Measurements from ENCODE around the gene MYADM.
A peak's percentile ranks its signal among the peaks of the same experiment; 100 is the strongest.
"Not testable (repeated sequence)": the region's sequence is repeated elsewhere in the genome, so short reads cannot be mapped to it uniquely, and the experiment has no call there.

The MYADM gene

DNA sequence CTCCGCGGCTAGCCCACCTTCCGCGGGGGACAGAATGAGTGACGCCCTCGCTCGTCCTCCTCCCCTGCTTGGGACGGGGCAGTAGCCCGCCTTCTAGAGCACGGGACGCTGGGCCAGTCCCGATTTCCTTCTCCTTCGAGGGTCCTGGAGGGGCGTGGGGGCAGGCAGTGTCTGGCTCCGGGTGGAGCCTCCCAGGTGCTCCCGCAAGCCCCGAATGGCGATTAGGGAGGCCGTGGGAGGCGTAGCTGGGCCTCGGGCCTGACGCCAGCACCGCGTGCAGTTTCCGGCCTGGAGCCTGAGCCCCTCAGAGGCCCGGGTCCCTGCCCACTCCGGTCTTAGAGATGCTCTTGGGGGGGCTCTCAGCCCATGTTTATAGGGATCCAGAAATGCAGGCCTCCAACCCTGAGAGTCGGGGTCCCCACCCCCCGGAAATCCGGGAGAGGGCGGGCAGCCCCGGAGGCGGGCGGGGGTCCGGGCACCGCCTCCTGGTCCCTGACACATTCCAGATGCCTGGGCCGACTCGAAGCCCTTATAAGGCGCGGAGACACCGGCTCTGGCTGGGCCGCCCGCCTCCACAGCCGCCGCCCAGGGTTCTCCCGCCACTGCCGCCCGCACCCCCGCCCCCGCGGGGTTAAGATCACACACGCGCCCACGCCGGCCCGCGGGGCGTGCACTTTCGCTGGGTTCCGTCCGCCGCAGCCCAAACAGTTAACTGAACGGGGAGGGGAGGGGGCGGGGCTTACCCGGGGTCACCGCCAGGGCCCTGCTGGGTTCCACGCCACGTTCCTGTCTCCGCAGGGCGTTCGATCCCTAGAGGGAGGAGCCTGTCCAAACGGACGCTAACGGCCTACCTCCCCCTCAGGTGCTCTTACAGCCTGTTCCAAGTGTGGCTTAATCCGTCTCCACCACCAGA, 1.5 kb downstream of the MYADM start:
- DNase-seq: peak; percentile 73

DNA sequence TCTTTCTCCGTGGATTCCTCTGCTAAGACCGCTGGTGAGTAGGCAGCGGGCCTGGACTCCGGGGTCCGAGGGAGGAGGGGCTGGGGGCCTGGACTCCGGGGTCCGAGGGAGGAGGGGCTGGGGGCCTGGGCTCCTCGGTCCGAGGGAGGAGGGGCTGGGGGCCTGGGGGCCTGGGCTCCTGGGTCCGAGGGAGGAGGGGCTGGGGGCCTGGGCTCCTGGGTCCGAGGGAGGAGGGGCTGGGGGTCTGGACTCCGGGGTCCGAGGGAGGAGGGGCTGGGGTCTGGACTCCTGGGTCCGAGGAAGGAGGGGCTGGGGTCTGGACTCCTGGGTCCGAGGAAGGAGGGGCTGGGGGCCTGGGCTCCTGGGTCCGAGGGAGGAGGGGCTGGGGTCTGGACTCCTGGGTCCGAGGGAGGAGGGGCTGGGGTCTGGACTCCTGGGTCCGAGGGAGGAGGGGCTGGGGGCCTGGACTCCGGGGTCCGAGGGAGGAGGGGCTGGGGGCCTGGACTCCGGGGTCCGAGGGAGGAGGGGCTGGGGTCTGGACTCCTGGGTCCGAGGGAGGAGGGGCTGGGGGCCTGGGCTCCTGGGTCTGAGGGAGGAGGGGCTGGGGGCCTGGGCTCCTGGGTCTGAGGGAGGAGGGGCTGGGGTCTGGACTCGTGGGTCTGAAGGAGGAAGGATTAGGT, 2.3 kb downstream of the MYADM start:
- not testable (repeated sequence) for DNase-seq

DNA sequence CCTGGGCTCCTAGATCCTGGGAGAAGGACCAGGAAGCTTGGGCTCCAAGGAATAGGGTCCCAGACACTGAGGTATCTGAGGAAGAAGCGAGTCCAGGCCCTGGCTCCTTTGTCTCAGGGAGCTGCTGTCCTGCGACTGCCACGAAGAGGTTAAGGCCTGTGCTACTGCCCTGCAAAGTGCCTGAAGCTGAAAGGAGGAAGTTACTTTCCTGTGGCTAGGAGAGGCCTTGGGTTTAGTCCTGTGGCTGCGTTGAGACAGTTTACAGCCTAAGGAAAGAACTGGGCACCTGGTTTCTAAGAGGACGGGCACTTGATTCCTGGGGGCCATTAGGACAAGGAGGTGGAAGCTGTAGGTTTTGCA, 2.8 kb downstream of the MYADM start:
- no peak for DNase-seq

DNA sequence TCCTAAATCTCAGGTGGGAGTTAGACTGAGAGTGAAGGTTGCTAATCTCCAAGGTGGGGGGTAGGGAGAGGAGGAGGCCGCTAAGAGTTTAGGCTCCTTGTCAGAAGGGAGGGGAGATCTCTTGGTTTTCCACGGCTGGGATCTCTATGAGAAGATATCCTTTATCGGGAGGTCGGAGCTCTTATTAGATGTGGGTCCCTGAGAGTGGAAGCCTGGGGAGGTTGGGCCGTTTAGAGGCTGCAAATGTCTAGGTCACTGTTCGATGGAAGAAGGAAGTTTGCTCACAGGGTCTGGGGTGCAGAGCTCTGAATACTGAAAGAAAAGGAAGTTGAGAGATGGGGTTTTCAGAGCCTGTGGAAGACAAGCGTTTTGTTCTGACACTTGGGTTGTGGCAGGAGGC, 3.8 kb downstream of the MYADM start:
- DNase-seq: no peak

DNA sequence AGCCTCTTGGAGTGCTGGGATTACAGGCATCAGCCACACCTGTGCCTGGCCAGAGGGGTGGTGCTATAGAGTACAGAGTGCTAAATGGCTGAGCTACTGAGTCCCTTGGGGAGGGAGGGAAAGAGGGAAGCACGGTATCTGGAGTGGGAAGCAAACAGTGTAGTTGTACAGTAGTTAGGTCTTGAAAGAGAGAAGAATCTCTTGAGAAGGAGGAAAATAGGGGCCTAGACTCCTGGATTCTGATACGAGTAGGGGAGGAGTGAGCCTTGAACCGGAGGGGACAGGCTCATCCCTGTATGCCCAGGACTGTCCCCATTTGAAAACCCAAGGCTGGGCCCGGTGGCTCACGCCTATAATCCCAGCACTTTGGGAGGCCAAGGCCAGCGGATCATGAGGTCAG, 5.1 kb downstream of the MYADM start:
- no peak for DNase-seq

DNA sequence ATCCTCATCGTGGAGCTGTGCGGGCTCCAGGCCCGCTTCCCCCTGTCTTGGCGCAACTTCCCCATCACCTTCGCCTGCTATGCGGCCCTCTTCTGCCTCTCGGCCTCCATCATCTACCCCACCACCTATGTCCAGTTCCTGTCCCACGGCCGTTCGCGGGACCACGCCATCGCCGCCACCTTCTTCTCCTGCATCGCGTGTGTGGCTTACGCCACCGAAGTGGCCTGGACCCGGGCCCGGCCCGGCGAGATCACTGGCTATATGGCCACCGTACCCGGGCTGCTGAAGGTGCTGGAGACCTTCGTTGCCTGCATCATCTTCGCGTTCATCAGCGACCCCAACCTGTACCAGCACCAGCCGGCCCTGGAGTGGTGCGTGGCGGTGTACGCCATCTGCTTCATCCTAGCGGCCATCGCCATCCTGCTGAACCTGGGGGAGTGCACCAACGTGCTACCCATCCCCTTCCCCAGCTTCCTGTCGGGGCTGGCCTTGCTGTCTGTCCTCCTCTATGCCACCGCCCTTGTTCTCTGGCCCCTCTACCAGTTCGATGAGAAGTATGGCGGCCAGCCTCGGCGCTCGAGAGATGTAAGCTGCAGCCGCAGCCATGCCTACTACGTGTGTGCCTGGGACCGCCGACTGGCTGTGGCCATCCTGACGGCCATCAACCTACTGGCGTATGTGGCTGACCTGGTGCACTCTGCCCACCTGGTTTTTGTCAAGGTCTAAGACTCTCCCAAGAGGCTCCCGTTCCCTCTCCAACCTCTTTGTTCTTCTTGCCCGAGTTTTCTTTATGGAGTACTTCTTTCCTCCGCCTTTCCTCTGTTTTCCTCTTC, 6.3 kb downstream of the MYADM start:
- no peak for DNase-seq

DNA sequence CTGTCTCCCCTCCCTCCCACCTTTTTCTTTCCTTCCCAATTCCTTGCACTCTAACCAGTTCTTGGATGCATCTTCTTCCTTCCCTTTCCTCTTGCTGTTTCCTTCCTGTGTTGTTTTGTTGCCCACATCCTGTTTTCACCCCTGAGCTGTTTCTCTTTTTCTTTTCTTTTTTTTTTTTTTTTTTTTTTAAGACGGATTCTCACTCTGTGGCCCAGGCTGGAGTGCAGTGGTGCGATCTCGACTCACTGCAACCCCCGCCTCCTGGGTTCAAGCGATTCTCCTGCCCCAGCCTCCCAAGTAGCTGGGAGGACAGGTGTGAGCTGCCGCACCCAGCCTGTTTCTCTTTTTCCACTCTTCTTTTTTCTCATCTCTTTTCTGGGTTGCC, 6.9 kb downstream of the MYADM start:
- DNase-seq: no peak

DNA sequence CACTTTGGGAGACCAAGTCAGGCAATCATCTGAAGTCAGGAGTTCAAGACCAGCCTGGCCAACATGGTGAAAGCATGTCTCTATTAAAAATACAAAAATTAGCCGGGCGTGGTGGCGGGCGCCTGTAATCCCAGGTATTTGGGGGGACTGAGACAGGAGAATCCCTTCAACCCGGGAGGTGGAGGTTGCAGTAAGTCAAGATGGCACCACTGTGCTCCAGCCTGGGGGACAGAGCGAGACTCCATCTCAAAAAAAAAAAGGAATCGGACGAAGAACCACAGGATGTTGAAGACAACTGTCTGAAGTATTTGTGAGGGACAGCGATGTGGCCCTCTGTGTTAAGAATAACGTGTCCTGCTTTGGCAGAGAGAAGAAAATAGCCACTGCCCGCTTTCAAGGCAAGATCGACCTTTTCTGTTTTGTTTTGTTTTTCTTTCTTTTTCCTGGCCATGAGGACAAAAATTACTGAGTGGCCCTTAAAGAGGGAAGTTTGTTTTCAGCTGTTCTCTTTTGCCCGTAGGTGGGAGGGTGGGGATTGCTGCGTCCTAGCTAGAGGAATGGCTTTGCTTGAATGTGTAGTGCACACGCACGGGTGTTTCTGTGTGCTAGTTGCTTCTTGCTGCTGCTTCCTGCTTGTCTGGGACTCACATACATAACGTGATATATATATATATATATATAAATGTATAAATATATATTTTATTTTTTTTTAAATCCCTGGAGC, 8.1 kb downstream of the MYADM start:
- no peak for DNase-seq

DNA sequence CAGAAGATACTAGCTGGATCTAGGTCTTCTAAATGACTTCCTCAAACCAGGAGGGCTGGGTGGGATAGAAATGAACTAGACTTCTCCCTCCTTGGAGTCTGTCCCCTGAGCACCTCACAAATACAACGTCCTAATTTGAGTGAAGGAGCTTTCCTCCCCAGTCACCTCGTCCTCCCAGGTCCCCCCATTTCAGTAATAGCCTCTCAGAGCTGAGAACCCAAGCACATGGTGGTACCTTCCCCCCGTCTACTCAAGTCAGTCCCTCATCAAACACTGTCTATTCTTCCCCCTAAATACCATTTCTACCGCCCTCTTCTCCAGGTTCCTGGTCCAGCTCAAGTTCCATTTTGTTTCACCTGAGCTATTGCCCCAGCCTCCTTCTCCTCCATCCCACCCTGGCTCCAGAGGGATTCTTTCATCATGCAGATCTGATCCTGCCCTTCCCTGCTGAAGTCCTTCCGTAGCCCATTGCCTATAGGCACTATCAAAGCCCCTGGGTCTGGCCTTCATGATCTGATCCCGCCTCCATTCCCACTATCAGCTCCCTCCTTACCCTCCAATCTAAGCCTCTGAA, 9.1 kb downstream of the MYADM start:
- DNase-seq: no peak

DNA sequence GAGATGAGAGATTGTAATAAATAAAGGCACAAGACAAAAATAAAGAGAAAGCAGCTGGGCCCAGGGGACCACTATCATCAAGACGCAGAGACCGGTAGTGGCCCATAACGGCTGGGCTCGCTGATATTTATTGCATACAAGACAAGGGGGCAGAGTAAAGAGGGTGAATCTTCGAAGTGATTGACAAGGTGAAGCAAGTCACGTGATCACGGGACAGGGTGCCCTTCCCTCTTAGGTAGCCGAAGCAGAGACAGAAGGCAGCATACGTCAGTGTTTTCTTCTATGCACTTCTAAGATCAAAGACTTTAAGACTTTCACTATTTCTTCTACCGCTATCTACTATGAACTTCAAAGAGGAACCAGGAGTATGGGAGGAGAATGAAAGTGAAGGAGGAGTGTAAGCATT, 9.7 kb downstream of the MYADM start:
- DNase-seq: no peak

DNA sequence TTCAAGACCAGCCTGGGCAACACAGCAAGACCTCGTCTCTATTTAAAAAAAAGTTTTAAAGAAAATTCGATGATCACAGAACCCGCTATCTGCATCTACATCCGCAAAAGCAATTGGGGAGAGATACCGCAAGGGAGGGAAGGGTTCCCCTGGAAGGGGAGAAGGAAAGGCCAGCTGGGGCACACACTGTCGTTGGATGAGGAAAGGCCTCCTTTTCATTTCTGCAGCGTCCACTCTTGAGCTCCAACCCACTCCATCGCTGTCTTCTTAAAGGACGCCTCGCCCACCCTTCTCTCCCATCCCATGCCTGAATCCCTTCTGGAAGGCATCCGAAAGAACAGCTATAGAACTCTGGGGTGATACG, 11.1 kb downstream of the MYADM start:
- no peak for DNase-seq

DNA sequence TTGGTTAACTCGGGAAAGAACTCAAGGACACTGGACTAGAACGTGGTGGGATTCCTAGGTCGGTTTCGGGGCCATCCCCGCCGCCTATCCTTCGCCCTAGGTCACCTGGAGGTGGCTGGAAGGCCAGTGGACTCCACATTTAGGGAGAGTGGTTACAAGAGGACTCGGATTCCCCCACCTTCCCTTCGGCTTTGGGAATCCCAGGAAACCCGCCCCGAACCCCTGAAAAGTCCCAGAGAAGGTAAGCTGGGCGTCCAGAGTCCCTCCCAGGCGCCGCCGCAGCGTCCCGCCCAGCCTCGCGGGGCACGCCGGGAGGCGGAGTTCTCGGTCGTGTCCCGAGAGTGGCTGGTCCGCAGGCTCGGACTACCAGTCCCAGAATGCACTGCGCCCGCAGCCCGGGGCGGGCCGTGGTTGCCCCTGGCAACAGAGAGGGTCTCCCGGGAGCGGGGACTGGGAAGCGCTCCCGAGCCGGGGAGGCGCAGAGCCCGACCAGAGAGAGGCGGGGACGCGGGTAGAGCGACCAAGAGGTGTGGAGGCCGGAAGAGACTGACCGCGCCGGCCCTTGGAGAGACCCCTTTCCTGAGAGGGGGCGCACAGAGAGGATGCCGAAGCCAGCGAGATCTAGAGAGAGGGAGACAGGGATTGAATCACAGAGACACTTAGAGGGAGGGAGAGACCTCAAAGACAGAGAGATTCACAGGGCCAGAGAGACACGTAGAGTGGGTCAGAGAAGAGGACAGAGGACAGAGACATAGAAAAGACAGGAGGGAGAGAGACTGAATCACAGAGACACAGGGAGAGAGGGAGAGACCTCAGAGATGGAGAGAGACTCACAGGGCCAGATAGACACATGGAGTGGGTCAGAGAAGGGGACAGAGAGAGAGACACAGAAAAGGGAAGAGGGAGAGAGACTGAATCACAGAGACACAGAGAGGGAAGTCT, 11.7 kb downstream of the MYADM start:
- peak; percentile 62 for DNase-seq

DNA sequence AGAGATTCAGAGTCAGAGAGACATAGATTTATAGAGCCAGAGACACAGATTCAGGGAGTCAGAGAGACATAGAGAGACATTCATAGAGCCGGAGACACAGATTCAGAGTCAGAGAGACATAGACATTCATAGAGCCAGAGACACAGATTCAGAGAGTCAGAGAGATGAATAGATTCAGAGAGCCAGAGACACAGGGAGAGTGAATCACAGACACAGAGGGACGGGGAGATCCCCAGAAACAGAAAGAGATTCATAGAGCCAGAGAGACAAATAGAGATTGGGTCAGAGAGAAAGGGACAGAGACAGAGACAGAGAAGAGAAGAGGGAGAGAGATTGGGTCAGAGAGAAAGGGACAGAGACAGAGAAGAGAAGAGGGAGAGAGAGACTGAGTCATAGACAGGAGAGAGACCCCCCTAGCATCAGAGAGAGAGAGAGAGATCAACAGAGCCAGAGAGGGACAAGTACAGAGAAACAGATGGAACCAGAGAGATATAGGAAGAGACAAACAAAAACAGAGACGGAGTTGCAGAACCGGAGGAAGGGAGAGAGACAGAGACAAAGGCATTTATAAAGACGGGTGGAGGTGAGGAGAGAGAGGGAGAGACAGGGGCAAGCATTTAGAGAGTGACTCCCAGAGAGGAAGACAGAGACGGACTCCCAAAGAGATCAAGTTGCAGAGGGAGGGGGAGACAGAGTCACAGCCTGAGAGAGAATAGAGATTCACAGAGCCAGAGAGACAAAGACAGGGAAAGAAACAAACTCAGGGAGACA, 13.2 kb downstream of the MYADM start:
- DNase-seq: no peak

DNA sequence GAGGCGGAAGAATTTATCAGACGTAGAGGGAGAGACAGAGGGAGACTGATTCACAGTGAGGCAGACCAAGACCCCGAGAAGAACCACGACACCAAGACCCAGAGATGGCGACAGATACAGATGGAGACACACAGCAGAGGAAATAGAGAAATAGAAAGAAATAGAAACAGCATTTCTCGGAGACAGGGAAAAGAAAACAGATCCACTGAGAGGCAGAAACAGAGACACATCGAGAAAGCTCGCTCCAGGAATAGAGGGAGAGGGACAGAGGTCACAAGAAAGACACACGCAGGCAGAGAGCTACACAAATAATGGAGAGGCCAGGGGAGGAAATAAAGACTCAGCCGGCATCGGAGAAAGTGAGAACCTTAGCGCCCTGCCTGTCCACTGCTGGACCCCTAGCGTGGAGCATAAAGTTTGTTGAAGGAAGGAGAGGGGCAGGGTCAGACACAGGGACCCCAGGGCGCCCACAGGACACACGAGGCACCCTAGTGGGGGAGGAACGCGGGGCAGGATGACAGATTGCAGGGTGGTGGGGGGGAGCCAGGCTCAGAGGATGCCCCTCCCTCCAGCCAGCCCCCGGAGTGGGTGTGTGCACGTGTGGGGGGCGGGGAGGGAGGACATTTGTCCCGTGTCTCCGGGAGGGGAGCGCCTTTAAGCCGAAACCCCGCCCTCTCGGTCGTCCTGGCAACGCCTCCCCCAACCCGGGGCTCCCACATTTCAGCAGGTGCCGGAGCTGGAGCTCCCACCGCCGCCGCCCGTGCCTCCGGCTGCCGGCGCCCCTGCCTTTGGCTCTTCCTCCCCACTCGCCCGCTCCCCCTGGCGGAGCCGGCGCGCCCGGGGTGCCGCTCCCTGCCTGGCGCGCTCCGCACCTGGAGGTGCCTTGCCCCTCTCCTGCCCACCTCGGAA, 14.1 kb downstream of the MYADM start, which contains the start of gene PRKCG:
Gene PRKCG (plus strand): TSS at position 716 of the 909 bp plus-strand sequence. CDS start 298 bp downstream, outside the sequence.
- DNase-seq: no peak

DNA sequence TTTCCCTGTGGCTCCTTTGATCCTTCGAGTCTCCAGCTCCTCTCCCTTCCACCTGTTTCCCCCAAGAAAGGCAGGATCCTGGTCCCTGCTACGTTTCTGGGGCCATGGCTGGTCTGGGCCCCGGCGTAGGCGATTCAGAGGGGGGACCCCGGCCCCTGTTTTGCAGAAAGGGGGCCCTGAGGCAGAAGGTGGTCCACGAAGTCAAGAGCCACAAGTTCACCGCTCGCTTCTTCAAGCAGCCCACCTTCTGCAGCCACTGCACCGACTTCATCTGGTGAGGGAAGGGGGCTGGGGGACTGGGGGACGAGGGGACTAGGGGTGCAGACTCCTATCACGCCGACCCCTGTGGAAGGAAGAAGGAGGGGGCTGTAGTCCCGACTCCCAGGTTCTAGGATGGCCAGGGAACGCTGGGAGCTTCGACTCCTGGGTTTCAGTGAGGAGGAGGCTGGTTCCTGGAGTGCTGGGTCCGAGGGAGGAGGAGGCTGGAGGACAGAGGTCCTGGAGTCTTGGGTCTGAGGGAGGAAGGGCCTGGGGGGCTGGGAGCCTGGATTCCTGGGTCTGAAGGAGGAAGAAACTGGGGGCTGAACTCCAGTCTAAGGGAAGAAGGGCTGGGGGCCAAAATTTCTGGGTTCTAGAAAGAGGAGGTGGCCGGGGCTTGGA, 14.8 kb downstream of the MYADM start:
- no peak for DNase-seq

DNA sequence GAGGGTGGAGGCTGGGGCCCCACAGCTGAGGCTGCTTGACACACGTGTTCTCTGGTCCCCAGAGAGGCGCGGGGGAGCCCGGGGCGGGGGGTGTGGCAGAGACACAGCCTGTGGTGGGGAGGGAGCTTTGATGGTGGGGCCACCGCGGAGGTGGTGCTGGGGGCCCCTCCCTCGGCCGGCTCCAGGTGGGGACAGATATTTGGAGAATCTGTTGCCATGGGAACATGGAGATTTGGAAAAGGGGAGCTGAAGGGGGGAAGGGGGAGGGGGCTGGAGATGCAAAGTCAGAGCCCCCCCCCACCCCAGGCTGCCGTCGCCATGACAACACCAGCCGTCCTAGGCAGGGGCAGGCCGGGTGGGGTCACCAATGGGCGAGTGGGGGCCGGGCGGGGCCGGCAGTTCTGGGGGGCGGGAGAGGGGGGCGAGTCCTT, 15.6 kb downstream of the MYADM start:
- DNase-seq: no peak

DNA sequence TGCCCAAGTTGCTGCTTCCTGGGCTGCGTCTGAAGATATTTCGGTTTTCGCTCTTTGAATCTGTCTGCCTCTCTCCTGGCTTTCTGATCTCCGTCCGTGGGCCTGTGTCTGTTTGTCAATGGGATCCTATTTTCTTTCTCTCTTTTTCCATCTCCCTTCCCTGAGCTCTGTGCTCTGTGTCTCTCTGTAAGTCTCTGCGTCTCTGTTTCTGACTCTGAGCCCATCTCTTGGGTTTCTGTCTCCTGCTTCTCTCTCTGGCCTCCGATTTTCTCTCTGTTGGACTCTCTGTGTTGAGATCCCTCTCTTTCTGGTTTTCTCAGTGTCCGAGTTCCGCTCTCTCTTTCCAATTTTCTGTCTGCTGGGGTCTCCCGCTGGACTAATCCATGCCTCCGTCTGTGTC, 16.1 kb downstream of the MYADM start:
- no peak for DNase-seq

DNA sequence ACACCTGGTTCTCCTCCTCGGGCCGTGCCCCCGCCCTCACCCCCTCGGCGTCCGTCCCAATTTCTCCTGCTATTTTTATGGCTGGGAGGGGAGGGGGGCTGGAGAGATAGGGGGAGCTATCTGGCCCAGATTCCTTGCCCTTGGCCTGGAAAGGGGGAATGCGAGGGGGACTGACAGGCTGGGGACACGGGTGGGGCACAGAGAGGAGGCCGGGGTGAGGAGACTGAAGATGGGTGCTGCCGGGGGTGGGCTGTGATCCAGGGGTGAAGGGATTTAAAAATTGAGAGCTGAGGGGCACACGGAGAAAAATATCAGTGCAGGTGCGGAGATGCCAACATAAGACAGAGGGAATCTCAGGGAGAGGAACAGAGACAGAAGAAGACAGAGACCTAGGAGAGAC, 16.6 kb downstream of the MYADM start:
- no peak for DNase-seq

DNA sequence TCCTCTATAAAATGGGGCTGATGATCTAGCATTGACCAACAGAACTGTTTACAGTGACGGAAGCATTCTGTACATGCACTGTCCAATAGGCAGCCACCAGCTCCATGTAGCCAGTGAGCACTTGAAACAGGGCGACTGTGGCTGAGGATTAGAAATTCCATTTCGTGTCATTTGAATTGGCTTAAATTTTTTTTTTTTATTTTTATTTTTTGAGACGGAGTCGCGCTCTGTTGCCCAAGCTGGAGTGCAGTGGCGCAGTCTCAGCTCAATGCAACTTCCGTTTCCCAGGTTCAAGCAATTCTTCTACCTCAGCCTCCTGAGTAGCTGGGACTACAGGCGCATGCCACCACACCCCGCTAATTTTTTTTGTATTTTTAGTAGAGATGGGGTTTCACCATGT, 17.4 kb downstream of the MYADM start:
- no peak for DNase-seq

Data from activated effector memory CD4-positive, alpha-beta T cell treated with Interleukin-2 at 50 U/mL for 16 hours (primary cell).